GM12875 (cell line): ENCODE data around the gene NPAT.
"Not testable (repeated sequence)": the region's sequence is repeated elsewhere in the genome, so short reads cannot be mapped to it uniquely, and the experiment has no call there.

Experiments
- H3K4me3 ChIP-seq: one replicate; pipeline ENCODE4 v1.5.1; 2011; ENCODE audit warnings: low read depth, low read length, control low read depth
- CTCF ChIP-seq: IDR thresholded peaks from 2 replicates; pipeline ENCODE4 v1.5.1; 2011; ENCODE audit warnings: low read depth, mild to moderate bottlenecking, control low read depth, inconsistent platforms, low read length, moderate library complexity, borderline replicate concordance; ENCODE audit not compliant: insufficient read depth

NPAT gene

GRCh38 chr11:108198833-108199232, 23.6 kb downstream of the NPAT start:
- H3K4me3 ChIP-seq = no peak overlapping the region
- no peak for TF ChIP-seq CTCF

- no peak overlapping the region for H3K4me3 ChIP-seq
- no peak for TF ChIP-seq CTCF
Observed at GRCh38 chr11:108197351-108197750, 25.1 kb downstream of the NPAT start.

GRCh38 chr11:108196901-108197300, 25.5 kb downstream of the NPAT start:
- H3K4me3 ChIP-seq = no peak overlapping the region
- TF ChIP-seq CTCF = no peak

GRCh38 chr11:108193725-108194124, 28.7 kb downstream of the NPAT start:
- no peak for TF ChIP-seq CTCF
- H3K4me3 ChIP-seq = no peak overlapping the region

GRCh38 chr11:108177570-108177969, 44.9 kb downstream of the NPAT start:
- no peak overlapping the region for H3K4me3 ChIP-seq
- no peak for TF ChIP-seq CTCF

GRCh38 chr11:108170184-108170583, 52.3 kb downstream of the NPAT start:
- no peak for TF ChIP-seq CTCF
- no peak overlapping the region for H3K4me3 ChIP-seq

- no peak for TF ChIP-seq CTCF
- H3K4me3 ChIP-seq = no peak overlapping the region
Observed at GRCh38 chr11:108167624-108168023, 54.8 kb downstream of the NPAT start.

- H3K4me3 ChIP-seq = not testable (repeated sequence)
Observed at GRCh38 chr11:108162878-108163277, 59.6 kb downstream of the NPAT start.
